Astrocyte of the hippocampus (primary cell): ENCODE measurements around the gene GRIN1.

Experiments
- DNase-seq: peaks from one replicate; pipeline ENCODE4 v3.0.0; 2011; ENCODE audit warnings: low read depth, low spot score

The GRIN1 gene

DNA sequence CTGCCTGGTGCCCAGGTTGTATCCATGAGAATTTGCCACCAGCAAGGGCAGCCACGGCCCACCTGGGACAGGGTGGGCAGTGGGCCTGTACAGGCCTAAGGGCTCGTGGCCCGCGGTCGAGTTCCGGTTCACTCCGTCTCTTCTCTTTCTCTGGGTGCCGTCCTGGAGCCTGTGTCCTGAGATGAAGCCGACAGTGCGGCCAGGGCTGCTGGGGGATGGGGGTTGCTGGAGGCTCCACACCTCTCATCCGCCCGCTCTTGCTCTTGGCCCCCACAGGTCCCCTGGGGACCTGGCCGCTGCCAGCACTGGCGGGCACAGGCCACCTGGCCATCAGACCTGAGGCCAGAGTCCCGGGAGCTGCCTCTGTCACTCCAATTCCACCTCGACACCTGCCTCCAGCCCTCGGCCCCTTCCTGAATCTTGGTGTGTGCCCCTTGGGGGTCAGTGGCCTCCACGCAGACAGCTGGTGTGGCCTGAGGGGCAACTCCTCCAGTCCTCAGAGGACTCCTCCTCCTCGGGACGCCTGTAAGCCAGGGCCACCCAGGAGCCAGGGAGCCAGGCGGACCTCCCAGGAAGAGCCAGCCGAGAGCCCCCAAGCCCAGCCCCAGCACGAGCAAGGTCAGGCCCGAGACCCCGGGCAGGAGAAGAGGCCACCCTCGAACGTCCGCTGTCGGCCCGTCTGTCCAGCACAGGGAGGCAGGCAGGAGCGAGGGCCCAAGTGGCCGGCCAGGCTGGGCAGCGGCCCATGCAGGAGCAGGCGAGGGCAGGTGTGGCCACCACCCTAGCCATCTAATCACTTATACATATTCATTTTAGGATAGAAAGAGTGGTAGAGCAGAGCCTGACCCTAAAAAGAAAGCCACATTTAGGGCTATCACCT lies 25.7 kb downstream of the GRIN1 start:
- no peak for DNase-seq

DNA sequence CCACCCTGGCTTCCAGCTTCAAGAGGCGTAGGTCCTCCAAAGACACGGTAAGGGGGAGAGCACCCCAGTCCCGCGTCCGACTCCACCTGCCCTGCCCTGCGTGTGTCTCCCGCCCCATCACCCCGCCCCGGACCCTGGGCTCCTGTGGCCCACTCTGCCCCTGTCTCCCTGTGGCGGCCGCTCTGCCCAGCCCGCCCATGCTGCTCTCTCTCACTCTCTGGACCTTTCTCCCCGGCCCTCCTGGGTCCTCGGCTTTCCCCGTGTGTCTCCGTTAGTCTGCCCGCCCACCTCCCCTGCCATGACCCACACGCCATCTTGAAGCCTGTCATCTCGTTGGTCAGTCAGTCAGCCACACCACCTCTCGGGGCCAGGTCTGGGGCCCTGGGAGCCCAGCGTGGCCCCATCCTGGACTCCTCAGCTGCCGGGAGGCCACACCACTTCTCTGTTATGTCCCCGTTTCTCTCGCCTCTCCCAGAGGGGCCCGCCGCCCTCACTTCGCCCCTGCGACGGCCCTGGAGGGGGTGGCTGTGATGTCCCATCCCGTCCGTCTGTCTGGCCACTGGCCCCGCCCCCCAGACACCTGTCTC lies 26.4 kb downstream of the GRIN1 start:
- no peak for DNase-seq

DNA sequence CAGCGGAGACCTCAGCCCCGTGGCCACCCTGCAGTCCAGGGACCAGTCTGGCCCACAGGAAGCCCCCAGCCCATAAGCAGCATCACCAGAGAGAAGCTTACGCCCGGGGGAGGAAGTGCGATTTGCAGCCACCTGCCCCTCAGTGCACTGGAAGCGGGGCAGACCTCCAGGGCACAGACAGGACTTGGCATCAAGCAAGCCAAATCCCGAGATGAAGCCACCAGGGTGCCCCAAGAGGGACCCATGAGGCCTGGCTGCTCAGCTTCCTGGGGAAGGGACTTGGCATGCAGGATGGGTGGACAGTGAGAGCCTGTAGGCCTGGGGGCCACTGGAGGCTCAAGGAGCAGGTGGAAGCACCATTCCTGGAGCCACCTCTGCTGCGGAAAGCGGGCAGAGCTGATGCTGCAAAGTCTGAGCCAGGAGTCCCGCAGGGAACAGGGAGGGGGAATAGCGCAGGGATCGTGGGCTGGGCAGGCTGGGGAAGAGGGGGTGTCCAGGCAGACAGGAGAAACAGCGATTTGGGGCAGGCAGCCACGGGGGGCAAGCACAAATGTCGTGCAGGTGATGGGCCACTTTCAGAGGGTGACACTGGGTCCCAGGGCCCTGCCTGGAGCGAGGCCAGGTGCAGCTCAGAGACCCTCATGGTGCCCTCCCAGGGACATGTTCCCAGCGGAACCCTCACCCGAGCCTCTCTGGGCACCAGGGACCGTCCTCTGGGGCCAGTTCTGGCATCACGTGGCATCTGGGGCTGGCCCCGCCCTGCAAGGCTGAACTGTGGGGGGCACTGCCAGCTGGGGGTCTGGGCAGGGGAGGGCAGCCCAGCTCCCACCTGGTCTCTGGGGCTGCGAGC lies 27.7 kb downstream of the GRIN1 start:
- no peak for DNase-seq

DNA sequence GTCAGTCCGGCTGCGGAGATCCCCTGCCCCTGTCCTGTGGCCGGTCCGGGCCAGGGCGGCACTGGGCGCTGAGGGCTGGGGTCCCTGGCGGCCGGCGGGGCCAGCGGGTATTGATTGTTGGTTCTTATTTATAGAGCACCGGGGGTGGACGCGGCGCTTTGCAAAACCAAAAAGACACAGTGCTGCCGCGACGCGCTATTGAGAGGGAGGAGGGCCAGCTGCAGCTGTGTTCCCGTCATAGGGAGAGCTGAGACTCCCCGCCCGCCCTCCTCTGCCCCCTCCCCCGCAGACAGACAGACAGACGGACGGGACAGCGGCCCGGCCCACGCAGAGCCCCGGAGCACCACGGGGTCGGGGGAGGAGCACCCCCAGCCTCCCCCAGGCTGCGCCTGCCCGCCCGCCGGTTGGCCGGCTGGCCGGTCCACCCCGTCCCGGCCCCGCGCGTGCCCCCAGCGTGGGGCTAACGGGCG lies 28.4 kb downstream of the GRIN1 start:
- no peak for DNase-seq

DNA sequence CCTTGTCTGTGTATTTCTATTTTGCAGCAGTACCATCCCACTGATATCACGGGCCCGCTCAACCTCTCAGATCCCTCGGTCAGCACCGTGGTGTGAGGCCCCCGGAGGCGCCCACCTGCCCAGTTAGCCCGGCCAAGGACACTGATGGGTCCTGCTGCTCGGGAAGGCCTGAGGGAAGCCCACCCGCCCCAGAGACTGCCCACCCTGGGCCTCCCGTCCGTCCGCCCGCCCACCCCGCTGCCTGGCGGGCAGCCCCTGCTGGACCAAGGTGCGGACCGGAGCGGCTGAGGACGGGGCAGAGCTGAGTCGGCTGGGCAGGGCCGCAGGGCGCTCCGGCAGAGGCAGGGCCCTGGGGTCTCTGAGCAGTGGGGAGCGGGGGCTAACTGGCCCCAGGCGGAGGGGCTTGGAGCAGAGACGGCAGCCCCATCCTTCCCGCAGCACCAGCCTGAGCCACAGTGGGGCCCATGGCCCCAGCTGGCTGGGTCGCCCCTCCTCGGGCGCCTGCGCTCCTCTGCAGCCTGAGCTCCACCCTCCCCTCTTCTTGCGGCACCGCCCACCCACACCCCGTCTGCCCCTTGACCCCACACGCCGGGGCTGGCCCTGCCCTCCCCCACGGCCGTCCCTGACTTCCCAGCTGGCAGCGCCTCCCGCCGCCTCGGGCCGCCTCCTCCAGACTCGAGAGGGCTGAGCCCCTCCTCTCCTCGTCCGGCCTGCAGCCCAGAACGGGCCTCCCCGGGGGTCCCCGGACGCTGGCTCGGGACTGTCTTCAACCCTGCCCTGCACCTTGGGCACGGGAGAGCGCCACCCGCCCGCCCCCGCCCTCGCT lies 29.0 kb downstream of the GRIN1 start:
- DNase-seq, result no peak

DNA sequence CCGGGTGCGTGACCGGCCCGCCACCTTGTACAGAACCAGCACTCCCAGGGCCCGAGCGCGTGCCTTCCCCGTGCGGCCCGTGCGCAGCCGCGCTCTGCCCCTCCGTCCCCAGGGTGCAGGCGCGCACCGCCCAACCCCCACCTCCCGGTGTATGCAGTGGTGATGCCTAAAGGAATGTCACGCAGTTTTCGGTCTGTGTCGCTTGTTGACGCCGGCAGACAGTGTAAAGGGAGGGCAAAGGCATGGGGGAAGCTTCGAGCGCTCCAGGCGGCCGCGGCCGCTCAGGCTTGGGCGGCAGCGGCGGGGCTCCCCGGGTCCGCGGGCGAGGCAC lies 29.6 kb downstream of the GRIN1 start:
- DNase-seq, result no peak

DNA sequence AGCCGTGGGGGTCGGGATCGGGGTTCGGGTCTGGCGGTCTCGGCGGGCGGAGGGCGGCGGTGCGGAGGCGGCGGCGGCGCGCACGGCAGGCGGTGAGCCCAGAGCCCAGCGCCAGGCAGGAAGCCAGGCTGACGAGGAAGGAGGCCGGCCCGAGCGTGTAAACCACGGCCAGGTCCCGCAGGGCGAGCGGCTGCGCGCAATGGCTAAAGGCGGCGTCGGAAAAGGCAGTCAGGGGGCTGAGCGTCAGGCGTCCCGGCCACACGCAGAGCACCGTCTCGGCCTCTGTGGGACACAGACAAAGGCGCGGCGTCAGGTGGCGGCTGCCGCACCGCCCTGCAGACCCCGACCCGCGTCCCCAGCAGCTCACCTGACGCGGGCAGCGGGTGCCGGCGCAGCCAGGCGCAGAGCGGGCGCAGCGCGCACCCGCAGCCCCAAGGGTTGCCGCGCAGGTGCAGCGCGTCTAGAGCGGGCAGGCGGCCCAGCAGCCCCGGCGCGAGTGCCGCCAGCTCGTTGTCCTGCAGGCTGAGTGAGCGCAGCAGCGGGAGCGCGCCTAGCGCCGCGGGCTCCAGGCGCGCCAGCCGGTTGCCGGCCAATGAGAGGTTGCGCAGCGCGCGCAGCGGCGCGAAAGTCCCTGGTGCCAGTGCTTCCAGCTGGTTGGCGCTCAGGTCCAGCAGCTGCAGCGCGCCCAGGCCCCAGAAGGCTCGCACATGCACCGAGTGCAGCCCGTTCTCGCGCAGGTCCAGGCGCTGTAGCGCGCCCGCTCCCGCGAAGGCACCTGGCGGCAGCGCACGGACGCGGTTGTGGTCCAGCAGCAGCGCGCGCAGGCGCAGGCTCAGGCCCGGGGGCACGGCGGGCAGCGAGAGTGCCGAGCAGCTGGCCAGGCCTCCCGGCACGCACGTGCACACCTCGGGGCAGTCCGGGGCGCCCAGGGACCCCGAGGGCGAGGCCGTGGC lies 30.2 kb downstream of the GRIN1 start:
- DNase-seq, result peak; percentile 66

DNA sequence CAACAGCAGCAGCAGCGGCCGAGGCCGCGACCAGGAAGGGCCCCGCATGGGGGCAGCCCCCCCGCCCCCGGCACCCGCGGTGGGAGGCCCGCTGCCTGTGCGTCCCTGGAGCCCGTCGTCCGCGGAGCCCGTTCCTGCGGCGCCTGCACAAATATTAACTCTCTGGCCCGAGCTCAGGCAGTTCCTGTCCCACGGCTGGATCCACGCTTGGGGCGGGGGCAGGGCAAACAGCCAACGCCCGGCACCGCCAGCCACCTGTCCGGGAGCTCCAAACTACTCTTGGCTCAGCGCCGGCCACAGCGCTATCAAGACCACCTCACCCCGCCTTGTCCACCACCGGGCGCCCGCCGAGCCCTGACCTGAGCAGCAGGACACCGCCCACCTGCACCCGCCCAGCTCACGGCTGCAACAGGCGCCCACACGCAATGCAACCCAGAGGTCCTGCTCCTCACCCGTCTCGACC lies 31.0 kb downstream of the GRIN1 start, which contains the start of gene LRRC26:
TSS of gene LRRC26 (minus strand) at position 156 of the 463 bp plus-strand sequence. CDS start at position 48, 108 bp downstream.
- no peak for DNase-seq

DNA sequence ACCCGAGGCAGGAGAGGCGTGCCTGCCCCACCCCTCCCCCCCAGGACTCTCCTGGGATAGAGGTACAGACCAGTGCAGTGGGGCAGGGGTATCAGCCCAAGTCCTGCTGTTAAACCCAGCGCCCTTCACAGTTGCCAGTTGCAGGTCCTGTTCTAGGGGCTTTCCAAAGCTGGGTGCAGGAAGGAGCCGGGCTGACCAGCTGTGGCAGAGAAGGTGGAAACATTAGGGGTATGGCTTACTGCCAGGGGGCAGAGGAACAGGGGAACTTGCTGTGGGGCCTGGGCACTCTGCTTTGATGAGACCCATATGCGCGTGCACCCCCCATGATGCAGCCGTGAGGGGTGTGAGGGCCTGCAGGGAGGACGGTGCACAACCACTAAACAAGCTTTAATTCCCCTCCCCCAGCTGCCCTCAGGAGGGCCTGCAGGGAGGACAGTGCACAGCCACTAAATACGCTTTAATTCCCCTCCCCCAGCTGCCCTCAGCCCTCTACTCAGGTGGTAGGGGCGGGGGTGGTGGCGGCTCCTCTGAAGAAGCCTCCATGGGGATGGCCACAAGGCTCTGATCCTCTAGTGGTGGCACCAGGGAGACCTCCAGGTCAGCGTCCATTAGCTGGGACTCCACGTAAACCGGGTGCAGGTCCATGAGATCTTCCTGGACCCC lies 31.7 kb downstream of the GRIN1 start:
- no peak for DNase-seq

DNA sequence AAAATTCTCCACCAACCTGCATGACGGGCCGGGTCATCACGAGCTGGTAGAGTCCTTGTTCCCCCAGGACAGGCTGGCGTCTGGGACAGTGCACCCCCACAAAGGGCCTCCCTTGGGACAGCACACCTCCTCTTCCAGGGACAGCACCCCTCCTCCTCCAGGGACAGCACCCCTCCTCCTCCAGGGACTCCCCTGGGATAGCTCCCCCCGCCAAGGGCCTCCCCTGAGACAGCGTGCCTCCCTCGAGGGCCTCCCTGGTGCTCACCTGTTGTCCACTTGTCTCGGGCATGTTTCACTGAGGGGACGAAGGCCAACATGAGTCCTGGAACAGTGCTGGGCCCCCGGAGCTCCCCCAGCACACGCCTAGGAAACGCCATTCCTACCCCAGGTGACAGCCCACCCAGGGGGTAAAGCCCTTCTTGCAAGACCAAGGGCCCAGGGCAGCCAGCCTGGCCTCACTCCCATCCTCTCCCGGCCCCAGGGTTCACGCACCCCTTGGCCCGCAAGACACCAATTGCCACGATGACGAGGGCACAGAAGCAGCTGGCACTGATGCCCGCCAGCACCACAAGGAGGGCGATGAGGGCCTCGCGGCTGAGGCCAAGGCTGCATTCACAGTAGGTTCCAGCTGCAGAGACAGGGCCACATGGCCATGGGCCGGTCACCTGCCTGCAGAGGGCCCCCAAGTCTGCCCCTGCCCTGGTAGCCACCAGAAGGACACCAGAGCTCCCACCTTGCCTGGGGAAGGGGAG lies 32.4 kb downstream of the GRIN1 start:
- DNase-seq, result no peak

DNA sequence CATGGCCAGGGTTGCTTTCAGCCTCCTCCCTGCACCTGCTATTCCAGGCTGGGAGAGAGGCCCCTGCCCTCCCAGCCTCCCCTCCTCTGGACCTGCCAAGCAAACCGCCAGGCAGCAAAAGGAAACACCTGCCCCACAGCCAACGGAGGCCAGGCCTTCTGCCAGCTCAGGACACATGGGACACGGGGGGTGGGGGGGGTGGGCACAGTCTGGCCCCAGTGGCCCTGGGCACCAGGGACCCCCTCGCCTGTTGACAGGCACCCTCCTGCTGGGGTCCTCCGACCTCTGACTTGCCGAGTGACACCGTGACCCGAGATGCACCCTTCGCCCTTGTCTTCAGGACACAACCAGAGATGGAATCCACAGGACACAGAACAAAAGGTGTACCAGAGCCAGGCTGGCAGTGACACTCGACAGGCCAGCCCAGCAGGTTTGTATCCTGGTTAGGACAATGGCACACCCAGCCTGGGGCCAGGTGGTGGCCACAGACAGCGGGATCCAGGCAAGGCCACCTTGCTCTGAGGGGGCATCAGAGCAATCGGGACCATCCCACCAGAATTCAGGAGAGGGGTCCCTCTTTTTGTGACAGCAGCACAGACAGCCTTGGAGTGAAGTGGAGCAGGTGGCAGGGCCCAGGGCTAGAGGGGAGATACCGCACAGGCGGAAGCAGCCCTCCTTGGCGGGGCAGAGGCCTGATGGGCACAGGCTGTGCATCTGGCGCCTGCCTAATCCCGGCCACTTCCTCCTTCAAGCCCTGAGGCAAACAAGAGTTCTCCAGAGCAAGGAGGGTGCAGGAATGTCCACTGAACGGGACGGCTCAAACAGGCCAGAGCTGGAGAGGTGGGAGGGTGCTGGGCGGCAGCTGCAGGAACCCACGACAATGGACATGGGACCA lies 34.2 kb downstream of the GRIN1 start:
- DNase-seq, result no peak

DNA sequence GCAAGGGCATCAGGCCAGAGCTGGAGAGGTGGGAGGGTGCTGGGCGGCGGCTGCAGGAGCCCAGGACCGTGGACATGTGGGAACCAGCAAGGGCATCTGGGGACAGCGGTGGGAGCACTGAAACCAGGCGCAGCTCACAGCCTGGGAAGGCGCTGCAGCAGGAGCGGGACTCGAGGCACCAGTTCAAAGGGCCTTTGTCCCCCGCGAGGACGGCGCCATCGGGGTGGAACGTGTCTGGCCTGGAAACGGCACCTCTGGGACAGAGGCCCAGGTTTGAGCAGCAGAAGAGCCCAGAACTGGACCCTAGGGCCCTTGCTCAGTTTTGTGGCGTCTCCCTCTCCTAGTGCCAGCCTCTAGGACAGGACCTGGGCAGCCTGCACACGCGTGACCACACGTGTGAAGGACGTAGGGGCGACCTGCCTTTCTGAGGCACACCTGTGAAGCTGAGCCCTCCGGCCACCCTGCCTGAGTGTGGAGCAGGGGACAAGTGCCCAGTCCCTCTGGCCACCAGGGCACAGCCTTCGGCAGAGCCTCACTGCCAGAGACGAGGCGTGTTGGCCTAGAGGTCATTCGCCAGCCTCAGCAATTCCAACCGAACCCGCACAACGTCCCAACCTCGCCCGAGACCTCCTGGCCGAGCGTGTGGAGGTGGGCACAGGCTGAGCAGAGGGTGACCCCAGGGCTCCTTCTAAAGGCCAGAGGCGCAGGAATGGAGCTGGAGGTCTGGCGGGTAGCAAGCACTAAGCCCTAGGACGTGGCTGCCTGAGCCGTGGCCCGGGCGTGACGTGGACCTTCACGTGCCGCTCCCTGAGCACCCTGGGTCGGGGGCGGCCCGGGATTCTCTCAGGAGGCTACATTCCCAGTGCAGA lies 35.1 kb downstream of the GRIN1 start:
- no peak for DNase-seq

DNA sequence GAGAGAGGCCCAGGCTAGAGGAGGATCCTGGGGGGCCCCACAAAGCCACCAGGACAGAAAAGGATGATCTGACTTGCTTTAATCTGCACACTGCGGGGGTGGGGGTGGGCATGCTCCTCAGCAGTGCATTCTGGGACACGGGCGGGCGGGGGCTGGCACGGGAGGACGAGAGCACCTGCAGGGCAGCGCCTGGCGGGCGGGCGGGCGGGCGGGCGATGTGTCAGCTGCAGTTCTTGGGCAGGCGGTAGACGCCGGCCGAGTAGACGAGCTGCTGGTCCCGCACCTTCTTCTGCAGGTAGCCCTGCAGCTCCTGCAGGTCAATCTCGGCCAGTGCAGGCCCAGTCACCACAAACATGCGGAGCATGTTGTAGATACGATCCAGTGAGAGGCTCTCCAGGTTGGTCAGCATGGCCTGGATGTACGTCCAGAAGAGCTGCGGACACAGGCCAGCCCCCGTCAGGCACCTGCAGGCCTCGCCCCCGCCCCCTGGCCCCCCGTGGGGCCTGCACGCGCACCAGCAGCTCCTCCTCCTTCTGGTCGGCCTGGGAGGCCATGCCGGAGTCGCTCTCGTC lies 35.9 kb downstream of the GRIN1 start:
- no peak for DNase-seq

DNA sequence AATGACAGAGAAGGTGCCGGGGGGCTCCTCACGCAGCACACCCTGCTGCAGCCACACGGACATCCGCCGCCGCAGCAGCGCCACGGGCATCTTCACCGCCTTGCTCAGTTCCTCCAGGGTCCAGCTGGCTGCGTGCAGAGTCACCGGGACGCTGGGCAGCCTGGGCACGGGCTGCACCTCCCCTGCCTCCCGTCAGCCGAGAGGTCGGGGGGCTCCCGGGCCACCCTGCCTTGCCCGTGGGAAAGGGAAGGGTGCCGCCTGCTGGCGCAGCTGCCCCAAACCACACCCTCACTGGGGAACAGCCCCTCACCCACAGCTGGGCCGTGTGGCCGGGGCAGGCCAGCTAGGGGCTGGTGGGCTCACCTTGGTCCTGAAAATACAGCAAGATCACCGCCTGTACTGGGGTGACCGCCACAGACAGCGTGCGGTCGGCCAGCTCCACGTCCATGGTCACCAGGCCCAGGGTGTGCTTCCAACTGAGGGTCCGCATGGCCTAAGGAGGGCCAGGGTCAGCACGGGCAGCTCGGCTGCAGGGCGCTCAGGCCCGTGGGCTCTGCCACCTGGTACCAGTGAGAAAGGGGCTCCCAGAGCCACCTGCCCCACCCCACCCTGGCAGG lies 36.5 kb downstream of the GRIN1 start:
- no peak for DNase-seq

DNA sequence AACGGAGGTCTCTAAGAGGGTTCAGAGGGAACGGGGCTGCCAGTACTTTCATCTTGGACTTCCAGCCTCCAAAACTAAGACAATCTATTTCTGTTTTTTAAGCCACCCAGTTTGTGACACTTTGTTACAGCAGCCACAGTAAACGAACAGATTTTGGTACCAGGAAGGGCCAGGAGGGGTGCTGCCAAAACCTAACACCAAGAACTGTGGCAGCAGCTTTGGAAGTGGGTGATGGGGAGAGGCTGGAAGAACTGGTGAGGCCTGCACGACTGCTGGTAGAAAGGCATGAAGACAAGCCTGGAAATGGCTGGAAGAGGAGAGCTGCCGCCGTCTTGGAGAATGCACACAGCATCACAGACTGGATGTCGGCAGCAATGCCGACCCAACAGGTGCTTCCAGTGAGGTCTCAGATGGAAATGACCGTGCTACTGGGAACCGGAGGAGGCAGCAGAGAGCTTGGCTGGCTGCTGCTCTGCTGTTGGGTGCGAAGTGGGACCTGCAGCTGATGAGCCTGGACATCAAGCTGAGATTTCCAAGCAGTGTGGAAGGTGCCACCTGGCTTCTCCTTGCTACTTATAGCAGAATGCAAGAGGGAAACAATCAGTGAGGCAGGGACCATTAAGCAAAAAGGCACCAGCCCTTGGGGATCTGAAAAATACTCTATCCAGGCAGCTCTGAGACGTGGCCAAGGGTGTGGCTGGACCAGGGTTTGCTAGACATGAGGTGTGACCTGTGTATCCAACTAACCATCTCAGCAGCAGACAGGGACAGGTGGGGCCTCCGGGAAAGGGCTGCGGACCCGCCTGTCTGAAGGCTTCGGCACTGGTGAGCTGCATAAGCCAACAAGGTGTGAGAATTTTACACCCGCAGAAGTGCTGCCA lies 37.6 kb downstream of the GRIN1 start:
- peak; percentile 49 for DNase-seq
